Measurements from ENCODE around the gene CYS1.

DNA sequence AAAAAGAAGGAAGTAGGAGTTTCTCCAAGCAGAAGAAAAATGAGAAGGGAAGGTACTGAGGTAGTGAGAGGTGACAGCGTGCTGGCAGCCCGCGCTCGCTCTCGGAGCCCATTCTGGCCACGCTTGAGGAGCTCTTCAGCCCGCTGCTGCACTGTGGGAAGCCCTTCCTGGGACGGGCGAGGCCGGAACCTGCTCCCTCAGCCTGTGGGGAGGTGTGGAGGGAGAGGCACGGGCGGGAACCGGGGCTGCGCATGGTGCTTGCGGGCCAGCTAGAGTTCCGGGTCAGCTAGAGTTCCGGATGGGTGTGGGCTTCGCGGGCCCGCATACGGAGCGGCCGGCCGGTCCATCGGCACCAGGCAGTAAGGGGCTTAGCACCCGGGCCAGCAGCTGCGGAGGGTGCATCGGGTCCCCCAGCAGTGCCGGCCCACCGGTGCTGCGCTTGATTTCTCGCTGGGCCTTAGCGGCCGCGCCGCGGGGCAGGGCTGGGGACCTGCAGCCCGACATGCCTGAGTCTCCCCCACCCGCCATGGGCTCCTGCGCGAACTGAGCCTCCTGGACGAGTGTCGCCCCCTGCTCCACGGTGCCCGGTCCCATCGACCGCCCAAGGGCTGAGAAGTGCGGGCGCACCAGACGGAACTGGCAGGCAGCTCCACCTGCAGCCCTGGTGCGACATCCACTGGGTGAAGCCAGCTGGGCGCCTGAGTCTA lies 11.1 kb upstream of the CYS1 start:
- TF ChIP-seq, protein P1, sequence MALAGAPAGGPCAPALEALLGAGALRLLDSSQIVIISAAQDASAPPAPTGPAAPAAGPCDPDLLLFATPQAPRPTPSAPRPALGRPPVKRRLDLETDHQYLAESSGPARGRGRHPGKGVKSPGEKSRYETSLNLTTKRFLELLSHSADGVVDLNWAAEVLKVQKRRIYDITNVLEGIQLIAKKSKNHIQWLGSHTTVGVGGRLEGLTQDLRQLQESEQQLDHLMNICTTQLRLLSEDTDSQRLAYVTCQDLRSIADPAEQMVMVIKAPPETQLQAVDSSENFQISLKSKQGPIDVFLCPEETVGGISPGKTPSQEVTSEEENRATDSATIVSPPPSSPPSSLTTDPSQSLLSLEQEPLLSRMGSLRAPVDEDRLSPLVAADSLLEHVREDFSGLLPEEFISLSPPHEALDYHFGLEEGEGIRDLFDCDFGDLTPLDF (CRISPR knock-in tag; IDR thresholded peaks at IDR 0.05): no peak
- TF ChIP-seq, protein P2, sequence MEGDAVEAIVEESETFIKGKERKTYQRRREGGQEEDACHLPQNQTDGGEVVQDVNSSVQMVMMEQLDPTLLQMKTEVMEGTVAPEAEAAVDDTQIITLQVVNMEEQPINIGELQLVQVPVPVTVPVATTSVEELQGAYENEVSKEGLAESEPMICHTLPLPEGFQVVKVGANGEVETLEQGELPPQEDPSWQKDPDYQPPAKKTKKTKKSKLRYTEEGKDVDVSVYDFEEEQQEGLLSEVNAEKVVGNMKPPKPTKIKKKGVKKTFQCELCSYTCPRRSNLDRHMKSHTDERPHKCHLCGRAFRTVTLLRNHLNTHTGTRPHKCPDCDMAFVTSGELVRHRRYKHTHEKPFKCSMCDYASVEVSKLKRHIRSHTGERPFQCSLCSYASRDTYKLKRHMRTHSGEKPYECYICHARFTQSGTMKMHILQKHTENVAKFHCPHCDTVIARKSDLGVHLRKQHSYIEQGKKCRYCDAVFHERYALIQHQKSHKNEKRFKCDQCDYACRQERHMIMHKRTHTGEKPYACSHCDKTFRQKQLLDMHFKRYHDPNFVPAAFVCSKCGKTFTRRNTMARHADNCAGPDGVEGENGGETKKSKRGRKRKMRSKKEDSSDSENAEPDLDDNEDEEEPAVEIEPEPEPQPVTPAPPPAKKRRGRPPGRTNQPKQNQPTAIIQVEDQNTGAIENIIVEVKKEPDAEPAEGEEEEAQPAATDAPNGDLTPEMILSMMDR (IDR thresholded peaks at IDR 0.05): no peak
- TF ChIP-seq USF1 (CRISPR knock-in tag; IDR thresholded peaks at IDR 0.05) (no peak), CBFB (CRISPR knock-in tag; IDR thresholded peaks at IDR 0.05; ENCODE audit: low read depth) (no peak), HMGA2 (CRISPR knock-in tag; IDR thresholded peaks at IDR 0.05) (no peak), MAX (CRISPR knock-in tag; IDR thresholded peaks at IDR 0.05) (no peak), USF2 (CRISPR knock-in tag; IDR thresholded peaks at IDR 0.05) (no peak), ZNF138 (CRISPR knock-in tag; conservative IDR thresholded peaks at IDR 0.05) (no peak), ELF4 (CRISPR knock-in tag; IDR thresholded peaks at IDR 0.05; ENCODE audit: low read depth) (no peak), ZNF263 (CRISPR knock-in tag; IDR thresholded peaks at IDR 0.05; ENCODE audit: low read depth) (no peak), MYBL2 (CRISPR knock-in tag; IDR thresholded peaks at IDR 0.05) (no peak)
